GM23248 (cell line): ENCODE data around the gene ZMIZ1.

Experiments
- EZH2 ChIP-seq: fragments of 200-600 bp; sonication (generic); IDR thresholded peaks from 2 replicates; pipeline ENCODE4 v1.6.1; 2018; ENCODE audit warnings: antibody characterized with exemption, mild to moderate bottlenecking; ENCODE audit not compliant: insufficient read depth, poor library complexity, severe bottlenecking
- EZH2phosphoT487 ChIP-seq: fragments of 200-600 bp; sonication (generic); IDR thresholded peaks from 2 replicates; pipeline ENCODE4 v1.6.1; 2018; ENCODE audit warnings: antibody characterized with exemption, moderate library complexity, mild to moderate bottlenecking, low read depth; ENCODE audit not compliant: insufficient read depth

DNA sequence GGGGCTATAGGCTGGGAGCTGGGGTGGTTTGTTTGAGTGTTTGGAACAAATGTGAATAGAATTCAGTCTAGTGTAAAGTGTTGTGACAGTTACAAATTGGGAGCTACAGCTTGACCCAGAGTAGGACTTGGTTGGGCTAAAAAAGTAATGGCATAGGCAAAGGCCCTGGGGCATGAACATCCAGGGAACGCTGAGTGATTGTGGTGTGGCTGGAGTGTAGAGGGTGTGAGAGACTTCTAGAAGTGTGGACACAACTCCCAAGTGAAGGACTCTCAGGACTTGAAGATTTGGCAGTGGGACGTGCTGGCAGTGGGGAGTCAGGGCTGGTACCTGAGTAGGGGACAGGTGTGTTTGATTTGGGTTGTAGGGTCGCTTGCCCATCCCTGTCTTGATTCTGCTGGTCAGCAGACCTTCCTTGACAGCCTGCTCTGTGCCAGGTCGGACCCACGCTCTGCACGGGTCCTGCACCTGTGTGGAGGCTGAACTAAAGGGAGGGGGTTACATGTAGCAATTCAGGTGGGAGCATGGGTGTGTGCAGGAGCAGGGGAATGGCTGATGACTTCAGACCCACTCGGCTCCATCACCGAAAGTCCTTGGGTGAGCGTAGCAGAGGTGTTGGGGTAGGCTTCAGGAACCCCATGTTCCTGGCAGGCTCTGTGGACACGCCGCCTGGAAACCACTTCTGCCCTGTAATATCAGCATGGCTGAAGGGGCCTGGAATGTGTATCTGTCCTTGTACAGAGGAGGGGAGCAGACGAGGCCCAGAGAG, 43.3 kb downstream of the ZMIZ1 start:
- TF ChIP-seq EZH2 = no peak
- no peak for TF ChIP-seq EZH2phosphoT487
